Mesendoderm (in vitro differentiated cells): ENCODE measurements around the gene CERS6.

Experiments
- DNase-seq: peaks from one replicate; pipeline ENCODE4 v3.0.0; 2013
- H2AK5ac ChIP-seq: 2 replicates; pipeline ENCODE4 v1.6.1; 2013; ENCODE audit warnings: low read length, inconsistent platforms
- H2BK120ac ChIP-seq: 2 replicates; pipeline ENCODE4 v1.6.1; 2013; ENCODE audit warnings: low read depth, mild to moderate bottlenecking, low read length, moderate library complexity, mixed read lengths
- H2BK15ac ChIP-seq: replicated peaks from 2 replicates; pipeline ENCODE4 v1.6.1; 2013; ENCODE audit warnings: low read depth, mild to moderate bottlenecking, moderate library complexity
- H2BK5ac ChIP-seq: 2 replicates; pipeline ENCODE4 v1.6.1; 2013; ENCODE audit warnings: low read length, inconsistent platforms
- H3K18ac ChIP-seq: 2 replicates; pipeline ENCODE4 v1.6.1; 2013; ENCODE audit warnings: mild to moderate bottlenecking, low read length, mixed read lengths
- H3K23ac ChIP-seq: one replicate; pipeline ENCODE4 v1.6.1; 2013; ENCODE audit warnings: low read length
- H3K27ac ChIP-seq: 2 replicates; pipeline ENCODE4 v1.5.1; 2013; ENCODE audit warnings: low read depth, mild to moderate bottlenecking, inconsistent platforms, low read length, moderate library complexity
- H3K27me3 ChIP-seq: 2 replicates; pipeline ENCODE4 v1.6.1; 2013; ENCODE audit warnings: low read length, control low read depth, mild to moderate bottlenecking, inconsistent platforms; ENCODE audit not compliant: insufficient read depth, poor library complexity
- H3K36me3 ChIP-seq: 2 replicates; pipeline ENCODE4 v1.6.1; 2013; ENCODE audit warnings: low read length, inconsistent platforms; ENCODE audit not compliant: control insufficient read depth, insufficient read depth
- H3K4ac ChIP-seq: one replicate; pipeline ENCODE4 v1.6.1; 2013; ENCODE audit warnings: low read depth, mild to moderate bottlenecking, low read length, moderate library complexity
- H3K4me1 ChIP-seq: 2 replicates; pipeline ENCODE4 v1.6.1; 2013; ENCODE audit warnings: low read depth, low read length, inconsistent platforms; ENCODE audit not compliant: control insufficient read depth
- H3K4me2 ChIP-seq: 2 replicates; pipeline ENCODE4 v1.6.1; 2013; ENCODE audit warnings: low read length
- H3K4me3 ChIP-seq: 2 replicates; pipeline ENCODE4 v1.5.1; 2013; ENCODE audit warnings: mild to moderate bottlenecking, low read length
- H3K56ac ChIP-seq: one replicate; pipeline ENCODE4 v1.6.1; 2013; ENCODE audit warnings: low read length
- H3K79me1 ChIP-seq: 2 replicates; pipeline ENCODE4 v1.6.1; 2013; ENCODE audit warnings: low read length, inconsistent platforms
- H3K79me2 ChIP-seq: 2 replicates; pipeline ENCODE4 v1.6.1; 2013; ENCODE audit warnings: mild to moderate bottlenecking, low read length; ENCODE audit not compliant: control insufficient read depth, insufficient read depth
- H3K9ac ChIP-seq: 2 replicates; pipeline ENCODE4 v1.6.1; 2013; ENCODE audit warnings: low read length, inconsistent platforms
- H4K5ac ChIP-seq: one replicate; pipeline ENCODE4 v1.6.1; 2013; ENCODE audit warnings: low read length
- H4K8ac ChIP-seq: one replicate; pipeline ENCODE4 v1.6.1; 2013; ENCODE audit warnings: low read depth, mild to moderate bottlenecking, control low read depth, low read length, moderate library complexity
- WGBS: extraction: QIAGEN DNeasy Blood & Tissue Kit; methylation state at CpG from one replicate; pipeline ENCODE4 v1.1.7; 2013; ENCODE audit warnings: low lambda C conversion rate, missing lambda C conversion rate; ENCODE audit not compliant: insufficient coverage; ENCODE audit errors: extremely low coverage; 5-methylcytosine and 5-hydroxymethylcytosine counted together

The CERS6 gene

GRCh38 chr2:168430431-168430830 lies 25.6 kb upstream of the CERS6 start:
- Histone ChIP-seq H3K27ac (no peak overlapping the region), H3K79me2 (no peaks in the 10 kb centered on the region), H2BK5ac (no peak overlapping the region), H3K4me3 (no peak overlapping the region), H3K4ac (no peak overlapping the region), H3K4me1 (no peaks in the 10 kb centered on the region), H3K36me3 (no peaks in the 10 kb centered on the region), H3K9ac (no peak overlapping the region), H3K4me2 (no peak overlapping the region), H3K56ac (no peak overlapping the region), H3K18ac (no peak overlapping the region), H2BK120ac (no peak overlapping the region), H2BK15ac (no peak overlapping the region), H4K8ac (no peak overlapping the region), H4K5ac (no peak overlapping the region), H2AK5ac (no peak overlapping the region), H3K23ac (no peak overlapping the region), H3K79me1 (no peaks in the 10 kb centered on the region), H3K27me3 (no peaks in the 10 kb centered on the region)
- no peak for DNase-seq
- no CpG with 5 or more reads among the region's 3 CpGs for WGBS

- Histone ChIP-seq H3K9ac (no peak overlapping the region), H4K8ac (no peak overlapping the region), H3K79me1 (no peaks in the 10 kb centered on the region), H2BK120ac (no peak overlapping the region), H3K4me1 (no peaks in the 10 kb centered on the region), H3K79me2 (no peaks in the 10 kb centered on the region), H2AK5ac (no peak overlapping the region), H3K27me3 (no peaks in the 10 kb centered on the region), H3K4ac (no peak overlapping the region), H2BK15ac (no peak overlapping the region), H3K4me2 (no peak overlapping the region), H3K27ac (no peak overlapping the region), H3K56ac (no peak overlapping the region), H3K4me3 (no peak overlapping the region), H3K36me3 (no peaks in the 10 kb centered on the region), H3K23ac (no peak overlapping the region), H4K5ac (no peak overlapping the region), H2BK5ac (no peak overlapping the region), H3K18ac (no peak overlapping the region)
- no CpG with 5 or more reads among the region's 1 CpG for WGBS
- DNase-seq = no peak
Observed at GRCh38 chr2:168431301-168432024, 24.6 kb upstream of the CERS6 start.

- Histone ChIP-seq H2AK5ac (no peak overlapping the region), H3K79me1 (no peaks in the 10 kb centered on the region), H2BK5ac (no peak overlapping the region), H3K4ac (no peak overlapping the region), H3K79me2 (no peaks in the 10 kb centered on the region), H3K9ac (no peak overlapping the region), H3K23ac (no peak overlapping the region), H4K8ac (no peak overlapping the region), H3K18ac (no peak overlapping the region), H3K56ac (no peak overlapping the region), H3K4me2 (no peak overlapping the region), H3K36me3 (no peaks in the 10 kb centered on the region), H3K27ac (no peak overlapping the region), H3K4me3 (no peak overlapping the region), H4K5ac (no peak overlapping the region), H2BK15ac (no peak overlapping the region), H2BK120ac (no peak overlapping the region), H3K4me1 (no peaks in the 10 kb centered on the region), H3K27me3 (no peaks in the 10 kb centered on the region)
- no CpG with 5 or more reads among the region's 3 CpGs for WGBS
- DNase-seq = no peak
Observed at GRCh38 chr2:168432100-168432499, 24.0 kb upstream of the CERS6 start.

GRCh38 chr2:168432565-168433186 lies 23.4 kb upstream of the CERS6 start:
- Histone ChIP-seq H2BK15ac (no peak overlapping the region), H3K18ac (no peak overlapping the region), H3K79me2 (no peaks in the 10 kb centered on the region), H3K36me3 (no peaks in the 10 kb centered on the region), H4K5ac (no peak overlapping the region), H3K4me3 (no peak overlapping the region), H3K27me3 (no peaks in the 10 kb centered on the region), H3K56ac (no peak overlapping the region), H3K27ac (no peak overlapping the region), H4K8ac (no peak overlapping the region), H2BK5ac (no peak overlapping the region), H3K4me2 (no peak overlapping the region), H2AK5ac (no peak overlapping the region), H3K4ac (no peak overlapping the region), H2BK120ac (no peak overlapping the region), H3K23ac (no peak overlapping the region), H3K79me1 (no peaks in the 10 kb centered on the region), H3K4me1 (no peaks in the 10 kb centered on the region), H3K9ac (no peak overlapping the region)
- DNase-seq = no peak
- no CpG with 5 or more reads among the region's 3 CpGs for WGBS

DNA sequence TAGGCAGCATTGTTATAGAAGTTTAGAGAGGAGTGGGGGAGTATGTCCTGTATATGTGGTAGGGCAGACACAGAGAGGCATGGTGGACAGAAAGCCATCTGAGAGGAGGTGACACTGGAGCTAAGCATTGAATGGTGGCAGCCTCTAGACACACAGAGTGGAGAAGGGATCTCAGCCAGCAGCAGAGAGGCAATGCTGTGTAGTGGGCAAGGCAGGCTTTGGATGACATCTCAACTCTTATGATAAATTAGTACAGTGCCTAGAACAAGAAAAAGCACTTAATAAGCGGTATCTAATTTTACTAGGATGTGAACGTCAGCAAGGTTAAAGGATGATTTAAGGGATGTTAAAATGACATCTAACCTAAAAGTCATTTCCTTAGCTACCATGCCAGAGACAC lies 22.5 kb upstream of the CERS6 start:
- Histone ChIP-seq H3K56ac (no peak overlapping the region), H2BK120ac (no peak overlapping the region), H3K4me3 (no peak overlapping the region), H3K27ac (no peak overlapping the region), H3K18ac (no peak overlapping the region), H3K79me2 (no peaks in the 10 kb centered on the region), H3K23ac (no peak overlapping the region), H3K4ac (no peak overlapping the region), H2BK5ac (no peak overlapping the region), H4K8ac (no peak overlapping the region), H3K36me3 (no peaks in the 10 kb centered on the region), H3K4me1 (no peaks in the 10 kb centered on the region), H4K5ac (no peak overlapping the region), H3K27me3 (no peaks in the 10 kb centered on the region), H3K4me2 (no peak overlapping the region), H2BK15ac (no peak overlapping the region), H3K9ac (no peak overlapping the region), H3K79me1 (no peaks in the 10 kb centered on the region), H2AK5ac (no peak overlapping the region)
- WGBS = no CpG with 5 or more reads among the region's 2 CpGs
- DNase-seq = no peak

DNA sequence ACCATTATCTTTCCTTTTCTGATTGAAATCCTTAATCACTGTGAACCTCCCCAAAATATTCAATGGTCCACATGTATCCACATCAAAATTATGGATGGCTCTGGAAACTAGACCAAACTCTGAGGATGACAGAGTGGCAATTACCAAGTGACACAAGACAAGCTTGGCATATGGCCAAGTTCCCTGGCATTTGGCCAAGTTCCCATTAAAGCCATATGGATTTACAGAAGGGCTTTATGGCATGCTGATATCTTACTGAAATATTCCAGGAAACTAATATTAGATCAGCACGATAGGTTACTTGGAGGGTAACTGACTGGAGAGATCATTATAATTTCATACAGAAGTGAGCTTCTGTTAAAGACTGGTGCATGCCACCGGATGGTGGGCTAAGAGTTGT lies 21.9 kb upstream of the CERS6 start:
- H4K8ac ChIP-seq = no peak overlapping the region
- no peak for DNase-seq
- H3K4ac ChIP-seq = no peak overlapping the region
- H4K5ac ChIP-seq = no peak overlapping the region
- no peaks in the 10 kb centered on the region for H3K4me1 ChIP-seq
- no peak overlapping the region for H3K9ac ChIP-seq
- H3K79me1 ChIP-seq = no peaks in the 10 kb centered on the region
- no peak overlapping the region for H3K23ac ChIP-seq
- H3K56ac ChIP-seq = no peak overlapping the region
- H2BK5ac ChIP-seq = no peak overlapping the region
- H3K79me2 ChIP-seq = no peaks in the 10 kb centered on the region
- no peaks in the 10 kb centered on the region for H3K36me3 ChIP-seq
- H2BK120ac ChIP-seq = no peak overlapping the region
- H3K27ac ChIP-seq = no peak overlapping the region
- H3K4me3 ChIP-seq = no peak overlapping the region
- no peaks in the 10 kb centered on the region for H3K27me3 ChIP-seq
- no CpG with 5 or more reads among the region's 2 CpGs for WGBS
- no peak overlapping the region for H2BK15ac ChIP-seq
- H2AK5ac ChIP-seq = no peak overlapping the region
- H3K18ac ChIP-seq = no peak overlapping the region
- no peak overlapping the region for H3K4me2 ChIP-seq
